CD4-positive, alpha-beta T cell treated with Interleukin-10 for 1 hour (primary cell): ENCODE results near the gene PASK.

Source experiments
- DNase-seq: peaks from one replicate; pipeline ENCODE4 v3.0.0-alpha.2; 2020

PASK gene

GRCh38 chr2:241062389-241063092 is 86.7 kb downstream of the PASK start:
- DNase-seq: no peak

GRCh38 chr2:241061275-241061674 is 88.0 kb downstream of the PASK start:
- no peak for DNase-seq
